Frontal cortex (tissue), 4 donors: ENCODE measurements around the gene ENTPD2. TPM values are rescaled to one million over a fixed set of nuclear protein-coding genes. Genes with fewer than 3 reads are reported as not detected.

Experiments
- DNase-seq, 2 donors: peaks; one replicate each; pipeline ENCODE4 v3.0.0; 2012; ENCODE audit warnings: low spot score in 2 of 2
- FAIRE-seq: peaks from 2 replicates; lab custom pipeline; 2012; peaks lifted over from hg19 to GRCh38; lab: Jason Lieb, UNC
- total RNA-seq: library from RNA; depleted of rRNA; stranded (reverse); fragments of >200 nt; gene quantifications from one replicate; pipeline ENCODE4 v1.2.3, GENCODE V29; 2014
- donor health status: control.
- donor health status: control.
- donor health status: control.

ENTPD2 gene
- total RNA-seq, 1 donor from 2014 or later = 0.82 TPM

DNA sequence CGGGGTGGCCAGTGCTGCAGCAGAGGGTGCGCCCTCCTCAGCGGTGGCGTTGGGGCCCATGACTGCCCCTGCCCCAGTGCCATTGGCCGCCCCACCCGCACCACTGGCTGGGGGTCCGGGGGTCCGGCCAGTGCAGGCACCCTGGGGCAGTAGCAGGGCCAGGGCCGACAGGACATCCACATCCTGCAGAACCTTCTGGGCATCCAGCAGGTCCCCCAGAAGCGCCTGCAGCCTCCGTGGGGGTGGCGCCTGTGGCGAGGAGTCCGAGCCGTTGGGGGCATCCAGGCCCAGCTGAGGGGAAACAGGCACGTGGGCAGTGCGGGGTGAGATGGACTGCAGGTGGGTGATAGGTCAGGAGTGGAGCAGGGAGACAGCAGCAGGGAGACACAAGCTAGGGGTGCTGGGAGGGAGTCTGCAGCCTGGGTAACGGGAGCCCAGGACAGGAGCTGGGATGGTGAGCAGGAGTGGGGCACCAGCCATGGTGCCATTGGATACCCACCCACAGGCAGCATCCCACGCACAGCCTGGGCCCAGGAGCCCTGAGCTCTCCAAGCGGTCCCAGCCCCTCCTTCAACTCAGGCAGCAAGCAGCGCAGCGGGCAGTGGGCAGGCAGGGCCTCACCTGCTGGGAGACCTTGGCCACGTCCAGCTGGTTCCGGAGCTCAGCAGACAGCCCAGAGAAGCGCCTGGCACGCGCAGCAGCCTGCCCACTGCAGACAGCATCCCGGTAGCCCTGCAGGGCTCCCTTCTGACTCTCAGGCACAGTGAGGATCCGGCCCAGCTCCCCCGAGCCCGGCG lies 32.9 kb downstream of the ENTPD2 start:
- DNase-seq (no peak), FAIRE-seq (no peak)

DNA sequence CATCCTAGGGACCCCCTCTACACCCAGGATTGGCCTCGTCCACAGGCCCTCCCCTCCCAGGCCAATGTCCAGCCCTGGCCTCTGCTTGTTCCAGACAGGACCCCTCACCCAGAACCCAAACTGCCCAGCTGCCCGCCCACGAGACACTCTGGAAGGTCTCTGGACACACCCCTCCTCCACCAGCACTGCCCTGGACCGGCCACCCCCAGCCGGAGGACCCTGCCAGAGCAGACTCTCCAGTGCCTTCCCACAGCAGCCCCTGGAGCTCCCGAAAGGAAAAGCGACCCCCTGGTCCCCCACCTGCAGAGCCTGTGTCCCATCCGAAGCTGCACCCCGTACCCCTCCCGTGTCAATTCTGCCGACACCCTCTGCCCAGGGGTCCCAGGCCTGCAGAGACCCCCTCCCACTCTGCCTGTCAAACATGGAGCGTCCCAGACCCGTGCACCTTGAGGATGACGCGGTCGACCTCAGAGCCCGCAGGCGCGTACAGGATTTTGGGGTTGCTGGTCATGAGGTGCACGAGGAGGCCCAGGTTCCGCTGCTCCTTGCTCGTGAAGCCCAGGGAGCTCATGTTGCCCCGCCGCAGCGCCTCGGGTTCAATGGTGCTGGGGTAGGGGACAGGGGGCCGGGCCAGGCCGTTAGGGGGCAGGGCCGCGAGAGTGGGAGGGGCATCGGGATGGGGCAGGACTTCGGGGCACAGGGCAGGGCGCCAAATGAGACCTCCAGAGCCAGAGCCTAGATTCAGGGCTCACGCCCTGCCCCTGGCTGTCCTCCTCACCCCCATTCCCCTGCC lies 33.8 kb downstream of the ENTPD2 start:
- DNase-seq (no peak), FAIRE-seq (no peak)

- DNase-seq (no peak), FAIRE-seq (no peak)
Observed at GRCh38 chr9:137018761-137019559, 34.9 kb downstream of the ENTPD2 start.

- no peak for FAIRE-seq
- no peak for DNase-seq
Observed at GRCh38 chr9:137017791-137018497, 35.9 kb downstream of the ENTPD2 start.

- FAIRE-seq (no peak), DNase-seq (no peak)
Observed at GRCh38 chr9:137017071-137017470, 36.8 kb downstream of the ENTPD2 start.

DNA sequence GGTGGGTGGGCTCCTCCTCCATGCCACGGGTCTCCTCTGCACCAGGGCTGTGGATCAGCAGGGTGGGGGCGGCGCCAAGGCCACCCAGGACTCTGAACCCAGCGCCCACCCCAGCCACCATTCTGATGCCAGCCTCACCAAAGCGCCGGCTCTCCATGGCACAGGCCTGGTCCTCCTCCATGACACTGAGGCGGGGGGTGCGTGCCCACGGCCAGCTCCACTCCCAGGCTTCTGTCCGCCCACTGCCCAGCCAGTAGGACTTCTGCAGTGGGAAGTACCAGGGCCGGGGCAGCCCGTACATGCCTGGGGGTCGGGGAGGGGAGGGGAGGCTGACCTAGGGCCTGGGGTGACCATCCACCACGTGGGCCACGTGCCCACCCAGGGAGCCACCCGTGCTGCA lies 37.4 kb downstream of the ENTPD2 start:
- DNase-seq (no peak), FAIRE-seq (no peak)

DNA sequence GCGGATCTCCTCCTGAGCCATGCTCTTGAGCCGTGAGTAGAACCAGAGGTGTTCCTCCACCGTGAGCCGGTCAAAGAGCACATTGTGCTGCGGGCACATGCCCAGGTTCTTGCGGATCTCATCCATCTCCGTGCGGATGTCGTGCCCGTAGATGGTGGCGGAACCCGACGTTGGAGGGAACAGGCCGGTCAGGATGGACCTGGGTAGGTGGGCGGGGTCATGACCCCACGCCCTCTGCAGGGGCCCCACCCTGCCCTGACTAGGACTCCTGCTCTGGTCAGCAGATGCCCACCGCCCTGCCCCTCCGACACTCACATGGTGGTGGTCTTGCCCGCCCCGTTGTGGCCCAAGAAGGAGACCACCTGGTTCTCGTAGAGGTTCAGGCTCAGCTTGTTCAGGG lies 37.9 kb downstream of the ENTPD2 start:
- no peak for FAIRE-seq
- no peak for DNase-seq

DNA sequence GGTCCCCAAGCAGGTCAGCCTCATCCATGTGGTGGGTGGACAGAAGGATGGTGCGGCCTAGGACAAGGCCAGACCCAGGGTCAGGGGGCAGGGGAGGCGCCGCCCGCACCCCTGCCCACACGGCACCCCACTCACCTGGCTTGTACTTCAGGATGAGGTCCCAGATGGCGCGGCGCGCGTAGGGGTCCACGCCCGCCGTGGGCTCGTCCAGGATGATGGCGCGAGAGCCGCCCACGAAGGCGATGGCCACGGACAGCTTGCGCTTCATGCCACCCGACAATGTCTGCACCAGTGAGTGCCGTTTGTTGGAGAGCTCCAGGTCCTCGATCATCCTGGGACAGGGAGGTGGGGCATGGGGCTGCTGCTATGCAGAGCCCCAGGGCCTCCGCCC lies 38.3 kb downstream of the ENTPD2 start:
- FAIRE-seq (no peak), DNase-seq (no peak)

DNA sequence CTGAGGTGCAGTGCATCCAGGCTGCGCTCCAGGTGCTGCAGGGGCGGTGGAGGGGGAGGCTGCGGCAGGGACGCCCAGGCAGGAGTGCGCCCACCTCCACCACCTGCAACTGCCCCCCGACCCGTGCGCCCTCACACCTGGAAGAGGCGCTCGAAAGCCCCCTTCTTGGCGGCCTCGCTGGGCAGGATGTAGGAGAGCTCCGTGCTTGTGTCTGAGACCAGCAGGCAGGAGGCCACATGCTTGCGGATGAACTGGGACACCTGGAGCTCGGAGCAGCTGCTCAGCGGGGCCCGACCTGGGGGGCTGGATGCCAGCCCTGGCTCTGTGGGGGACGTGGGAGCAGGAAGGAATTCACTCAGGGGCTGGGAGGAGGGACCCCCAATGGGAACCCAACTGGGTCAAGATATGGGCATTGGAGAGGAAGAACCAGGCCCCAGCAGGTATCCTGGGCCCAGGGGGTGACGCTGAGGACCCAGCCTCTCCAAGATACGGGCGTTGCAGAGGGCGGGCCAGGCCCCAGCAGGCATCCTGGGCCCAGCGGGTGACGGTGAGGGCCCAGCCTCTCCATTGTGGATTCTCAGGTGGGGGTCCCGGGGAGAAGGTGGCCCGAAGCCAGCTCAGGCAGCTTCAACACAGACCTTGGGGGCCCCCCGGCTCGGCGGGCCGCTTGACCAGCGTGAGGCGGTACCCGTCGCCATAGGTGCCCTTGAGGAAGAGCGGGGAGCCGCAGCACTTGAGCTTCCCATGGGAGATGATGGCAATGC lies 38.9 kb downstream of the ENTPD2 start:
- FAIRE-seq (no peak), DNase-seq (no peak)

DNA sequence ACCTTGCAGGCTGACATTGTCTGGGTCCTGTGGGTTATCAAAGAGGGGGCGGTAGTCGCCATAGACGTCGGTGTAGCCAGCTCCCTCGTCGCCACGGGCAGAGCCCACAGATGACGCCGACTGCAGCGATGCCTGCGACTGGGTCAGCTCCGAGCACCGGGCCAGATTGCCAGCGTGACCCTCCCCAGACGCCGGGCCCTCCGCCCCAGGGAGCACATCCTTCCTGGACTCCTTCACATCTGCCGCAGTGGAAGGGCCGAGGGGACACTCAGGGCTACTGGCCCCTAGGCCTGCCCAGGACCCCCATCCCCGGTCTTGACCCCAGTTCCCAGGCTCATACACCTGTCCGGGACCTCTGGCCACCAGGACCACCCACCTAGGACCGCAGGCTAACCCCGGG lies 39.7 kb downstream of the ENTPD2 start:
- DNase-seq = no peak
- FAIRE-seq = no peak

- DNase-seq (no peak), FAIRE-seq (no peak)
Observed at GRCh38 chr9:137013571-137013940, 40.3 kb downstream of the ENTPD2 start.

- DNase-seq = no peak
- no peak for FAIRE-seq
Observed at GRCh38 chr9:137012694-137013570, 40.9 kb downstream of the ENTPD2 start.

- DNase-seq = no peak
- no peak for FAIRE-seq
Observed at GRCh38 chr9:137011907-137012675, 41.8 kb downstream of the ENTPD2 start.

GRCh38 chr9:137011156-137011555 lies 42.7 kb downstream of the ENTPD2 start:
- DNase-seq (no peak), FAIRE-seq (no peak)

DNA sequence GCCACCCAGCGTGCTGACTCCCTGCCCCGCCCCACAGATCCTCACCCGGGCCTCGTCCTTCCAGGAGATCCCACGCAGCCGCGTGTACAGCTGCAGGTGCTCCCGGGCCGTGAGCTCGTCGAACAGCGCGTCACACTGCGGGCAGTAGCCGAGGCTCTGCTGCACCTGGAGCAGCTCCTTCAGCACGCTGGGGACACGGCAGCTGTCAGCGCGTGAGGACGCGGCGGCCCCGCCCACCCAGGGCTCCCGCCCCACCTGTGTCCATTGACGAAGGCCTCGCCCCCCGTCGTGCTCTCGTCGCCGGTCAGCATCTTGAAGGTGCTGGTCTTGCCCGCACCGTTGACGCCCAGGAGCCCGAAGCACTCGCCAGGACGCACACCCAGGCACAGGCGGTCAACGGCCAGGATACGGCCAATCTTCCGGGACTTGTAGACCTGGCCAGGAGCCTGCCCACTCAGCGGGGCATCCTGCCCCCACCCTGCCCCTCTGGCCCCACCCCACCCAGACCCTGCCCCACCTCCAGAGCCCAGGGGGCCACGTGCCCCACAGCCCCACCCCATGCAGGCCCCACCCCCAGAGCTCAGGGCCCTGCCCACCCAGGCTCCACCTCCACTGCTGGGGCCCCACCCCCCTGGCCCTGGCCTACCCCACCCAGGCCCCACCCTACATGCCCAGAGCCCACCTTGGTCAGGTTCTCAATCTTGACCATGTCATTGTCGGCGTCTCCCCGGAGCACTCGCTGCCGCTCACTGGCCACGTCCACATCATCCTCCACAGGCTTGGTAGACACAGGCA lies 43.7 kb downstream of the ENTPD2 start:
- FAIRE-seq (no peak), DNase-seq (no peak)

DNA sequence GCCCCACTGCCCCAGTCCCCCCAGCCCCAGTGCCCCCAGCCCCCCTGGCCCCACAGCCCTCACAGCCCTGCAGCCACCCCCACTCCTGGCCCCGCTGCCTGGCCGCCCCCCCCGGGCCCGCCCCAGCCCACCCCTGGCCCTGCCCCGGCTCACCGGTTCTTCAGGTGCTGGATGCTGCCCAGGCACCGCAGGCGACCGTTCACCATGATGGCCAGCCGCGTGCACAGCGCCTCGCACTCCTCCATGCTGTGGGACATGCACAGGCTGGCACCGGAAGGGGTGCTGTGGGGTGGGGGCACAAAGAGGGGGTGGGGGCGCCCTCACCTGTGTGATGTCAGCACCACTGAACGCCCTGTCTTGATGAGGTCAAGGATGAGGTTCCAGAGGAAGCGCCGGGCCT lies 44.6 kb downstream of the ENTPD2 start:
- DNase-seq (no peak), FAIRE-seq (no peak)

GRCh38 chr9:137008312-137008711 lies 45.5 kb downstream of the ENTPD2 start:
- FAIRE-seq = no peak

More at GRCh38 chr9:137008312-137008711, 45.5 kb downstream of the ENTPD2 start:
- no peak for DNase-seq
